Endothelial cell of umbilical vein (primary cell): ENCODE results near the gene RASAL2. TPM values are rescaled to one million over a fixed set of nuclear protein-coding genes. Genes with fewer than 3 reads are reported as not detected.
A peak's percentile ranks its signal among the peaks of the same experiment; 100 is the strongest.

Experiments used
- BruUV-seq: library from RNA; stranded (reverse); fragments of 400-500 nt; replicated peaks from 2 replicates; lab custom pipeline; 2021; lab: Mats Ljungman, UMichigan
- CTCF ChIA-PET: fragments of 300-600, 350-600 bp; sonication (Branson Sonifier 250); formaldehyde crosslinking; loops from one replicate; lab custom pipeline; 2021; ENCODE audit warnings: antibody characterized with exemption, inconsistent platforms; lab: Charles Lee
- POLR2A ChIA-PET: fragments of 300-600, 350-600 bp; sonication (Branson Sonifier 250); formaldehyde crosslinking; loops from one replicate; lab custom pipeline; 2021; ENCODE audit warnings: antibody characterized with exemption, inconsistent platforms; lab: Charles Lee
- DNase-seq: peaks from one replicate; pipeline ENCODE4 v3.0.0-alpha.2; 2011; ENCODE audit warnings: low read depth, low spot score
- FAIRE-seq: peaks from 2 replicates; lab custom pipeline; 2011; peaks lifted over from hg19 to GRCh38; lab: Jason Lieb, UNC
- H2AFZ ChIP-seq: 2 replicates; pipeline ENCODE4 v1.6.0; 2012; ENCODE audit warnings: low read depth, low read length, control low read depth, inconsistent platforms
- H3K27ac ChIP-seq: 2 replicates; pipeline ENCODE4 v1.5.1; 2011; ENCODE audit warnings: low read depth, mild to moderate bottlenecking, control low read depth, low read length, moderate library complexity; ENCODE audit not compliant: insufficient read depth
- H3K27me3 ChIP-seq, 2 experiments: 2 replicates each; pipeline versions ENCODE4 v1.6.0 to v1.6.1; 2011; ENCODE audit warnings: low read length in 2 of 2, mixed read lengths in 1 of 2; ENCODE audit not compliant: control insufficient read depth in 2 of 2, insufficient read depth in 2 of 2
- H3K36me3 ChIP-seq, 2 experiments: 2 replicates in 1 of 2; 3 replicates in 1 of 2; pipeline ENCODE4 v1.5.1; 2011; ENCODE audit warnings: low read length in 2 of 2, mild to moderate bottlenecking in 1 of 2, moderate library complexity in 1 of 2; ENCODE audit not compliant: control insufficient read depth in 2 of 2, insufficient read depth in 2 of 2; ENCODE audit errors: extremely low read depth in 1 of 2
- H3K4me1 ChIP-seq: 3 replicates; pipeline ENCODE4 v1.5.1; 2011; ENCODE audit warnings: mild to moderate bottlenecking, low read length; ENCODE audit not compliant: control insufficient read depth, insufficient read depth; ENCODE audit errors: extremely low read depth
- H3K4me2 ChIP-seq: 2 replicates; pipeline ENCODE4 v1.6.1; 2011; ENCODE audit warnings: low read length, control low read depth, mixed read lengths; ENCODE audit not compliant: insufficient read depth
- H3K4me3 ChIP-seq, 3 experiments: fragments of 200-600 bp in 1 of 3; sonication (generic), shearing (Covaris generic) in 1 of 3; replicated peaks in 1 of 3; 2 replicates each; pipeline ENCODE4 v1.5.1; 2011 to 2016; ENCODE audit warnings: control low read depth in 3 of 3, low read length in 3 of 3, mild to moderate bottlenecking in 2 of 3, inconsistent platforms in 1 of 3, low read depth in 1 of 3, moderate library complexity in 1 of 3; ENCODE audit not compliant: insufficient read depth in 1 of 3
- H3K79me2 ChIP-seq: 2 replicates; pipeline ENCODE4 v1.6.0; 2012; ENCODE audit warnings: low read length, inconsistent platforms; ENCODE audit not compliant: control insufficient read depth, insufficient read depth
- H3K9ac ChIP-seq: replicated peaks from 2 replicates; pipeline ENCODE3; 2011; ENCODE audit warnings: low read length, control low read depth; ENCODE audit not compliant: insufficient read depth; ENCODE audit errors: extremely low read depth
- H3K9me1 ChIP-seq: replicated peaks from 3 replicates; pipeline ENCODE4 v1.6.0; 2011; ENCODE audit warnings: mild to moderate bottlenecking, low read length; ENCODE audit not compliant: control insufficient read depth, insufficient read depth; ENCODE audit errors: extremely low read depth
- H3K9me3 ChIP-seq: replicated peaks from 2 replicates; pipeline ENCODE4 v1.5.1; 2012; ENCODE audit warnings: low read length, inconsistent platforms; ENCODE audit not compliant: control insufficient read depth, insufficient read depth
- H4K20me1 ChIP-seq: replicated peaks from 2 replicates; pipeline ENCODE3; 2011; ENCODE audit warnings: mild to moderate bottlenecking, low read length; ENCODE audit not compliant: control insufficient read depth, insufficient read depth; ENCODE audit errors: extremely low read depth
- CTCF ChIP-seq, 2 donors: IDR thresholded peaks; 1 replicate in 1 of 2; 2 replicates in 1 of 2; pipeline ENCODE4 v1.5.1; 2011; ENCODE audit warnings: low read length in 2 of 2, mild to moderate bottlenecking in 2 of 2, moderate library complexity in 2 of 2, control low read depth in 1 of 2, inconsistent platforms in 1 of 2, low read depth in 1 of 2; ENCODE audit not compliant: insufficient read depth in 1 of 2; ENCODE audit errors: extremely low read depth in 1 of 2
- EZH2 ChIP-seq: IDR thresholded peaks from 2 replicates; pipeline ENCODE4 v1.6.1; 2012; ENCODE audit warnings: borderline replicate concordance, low read depth, mild to moderate bottlenecking, moderate library complexity, low read length, inconsistent platforms; ENCODE audit not compliant: severe bottlenecking
- FOS ChIP-seq: IDR thresholded peaks from 2 replicates; pipeline ENCODE4 v1.6.1; 2011; ENCODE audit warnings: mild to moderate bottlenecking, low read length, moderate library complexity, borderline replicate concordance; ENCODE audit not compliant: insufficient read depth
- GATA2 ChIP-seq: IDR thresholded peaks from 2 replicates; pipeline ENCODE4 v1.7.0; 2011; ENCODE audit warnings: low read depth, mild to moderate bottlenecking, moderate library complexity, mixed read lengths, low read length; ENCODE audit not compliant: insufficient read length, insufficient read depth
- JUN ChIP-seq: IDR thresholded peaks from 2 replicates; pipeline ENCODE4 v1.6.1; 2011; ENCODE audit warnings: borderline replicate concordance, low read depth; ENCODE audit not compliant: insufficient read length, insufficient read depth
- MAX ChIP-seq: IDR thresholded peaks from 2 replicates; pipeline ENCODE4 v1.6.1; 2011; ENCODE audit not compliant: insufficient read depth, insufficient read length
- MYC ChIP-seq: IDR thresholded peaks from one replicate; pipeline ENCODE4 v1.6.1; 2011; ENCODE audit warnings: mild to moderate bottlenecking, low read depth, low read length
- POLR2A ChIP-seq: IDR thresholded peaks from 2 replicates; pipeline ENCODE4 v1.6.1; 2012; ENCODE audit warnings: low read depth, mild to moderate bottlenecking, control low read depth, low read length
- POLR2AphosphoS5 ChIP-seq: IDR thresholded peaks from 2 replicates; pipeline ENCODE4 v1.6.1; 2012; ENCODE audit warnings: low read depth, mild to moderate bottlenecking, control low read depth, low read length, moderate library complexity; ENCODE audit not compliant: insufficient read depth
- dilution Hi-C: fragments of 300-500 bp; cut with MboI; formaldehyde crosslinking; loops from one replicate; pipeline ENCODE4 v1.15.0; 2019; ENCODE audit warnings: low sequenced_read_pairs; ENCODE audit not compliant: extremely low pct_ligation_motif_present
- intact Hi-C: fragments of 100-400 bp; cut with micrococcal nuclease; formaldehyde crosslinking; loops from one replicate; pipeline ENCODE4 v1.10.0; 2022
- polyA plus RNA-seq, 4 experiments: library from polyadenylated mRNA; depleted of rRNA in 3 of 4; stranded (reverse) in 3 of 4; unstranded in 1 of 4; fragments of >200 nt; gene quantifications; 2 replicates each; pipeline versions ENCODE4 v1.2.1 to v1.2.3, GENCODE V29; 2011 to 2012; ENCODE audit warnings: missing spikeins in 1 of 4
- total RNA-seq: library from RNA; stranded (reverse); gene quantifications from 2 replicates; pipeline ENCODE4 v1.2.3, GENCODE V29; 2021

RASAL2 gene
- total and polyA plus RNA-seq, 2 donors (not counting 3 experiments of a cell fraction or from before 2014, with no cell fraction given), result 12.5 to 15.5 TPM

GRCh38 chr1:178412400-178412770 is 318.5 kb downstream of the RASAL2 start:
- no peak for TF ChIP-seq POLR2AphosphoS5
- BruUV-seq, result no TSS peak
- ChIA-PET POLR2A (no interaction called here), CTCF (no interaction called here)
- Histone ChIP-seq H3K36me3 (no peaks in the 10 kb centered on the region), H3K4me2 (no peak overlapping the region), H2AFZ (no peak overlapping the region), H4K20me1 (no peaks in the 10 kb centered on the region), H3K79me2 (no peaks in the 10 kb centered on the region), H3K9ac (no peak overlapping the region), H3K27me3 (no peaks in the 10 kb centered on the region), H3K9me3 (no peaks in the 10 kb centered on the region), H3K9me1 (no peaks in the 10 kb centered on the region), H3K27ac (no peak overlapping the region), H3K4me3 (no peak overlapping the region), H3K4me1 (peaks cover 12% of the 10 kb centered on the region)
- FAIRE-seq, result no peak
- dilution Hi-C loops, result no loop called here
- intact Hi-C loops, result no loop called here
- DNase-seq, result no peak

GRCh38 chr1:178417858-178418257 is 324.0 kb downstream of the RASAL2 start:
- no peak overlapping the region for H3K9ac ChIP-seq
- FAIRE-seq (peak; percentile 24), DNase-seq (peak; percentile 45)
- no peaks in the 10 kb centered on the region for H3K4me1 ChIP-seq
- H2AFZ ChIP-seq, result no peak overlapping the region
- no peaks in the 10 kb centered on the region for H3K36me3 ChIP-seq
- no peak overlapping the region for H3K27ac ChIP-seq
- CTCF ChIA-PET, result no interaction called here
- no peak overlapping the region for H3K4me2 ChIP-seq
- no peak overlapping the region for H3K4me3 ChIP-seq
- no peaks in the 10 kb centered on the region for H3K27me3 ChIP-seq
- H3K79me2 ChIP-seq, result no peaks in the 10 kb centered on the region
- dilution Hi-C loops (no loop called here), intact Hi-C loops (loop anchor here (2.0 kb wide), 1 partner anchor 77 kb away; no protein-coding TSS in a partner anchor)
- TF ChIP-seq CTCF (IDR thresholded peaks at IDR 0.05; ENCODE audit: extremely low read depth in 1 of 2, insufficient read depth in 1 of 2, low read depth in 1 of 2, low read length in 2 of 2), result no peak
- TF ChIP-seq EZH2, result no peak
- TF ChIP-seq POLR2A, result no peak
- peak; percentile 75 for TF ChIP-seq JUN
- no peak for TF ChIP-seq GATA2
- peak; percentile 21 for TF ChIP-seq POLR2AphosphoS5
- TF ChIP-seq FOS, result peak; percentile 96
- TF ChIP-seq MAX, result no peak
- no peak for TF ChIP-seq MYC
- no peaks in the 10 kb centered on the region for H3K9me3 ChIP-seq
- no peaks in the 10 kb centered on the region for H4K20me1 ChIP-seq
- no peaks in the 10 kb centered on the region for H3K9me1 ChIP-seq
- POLR2A ChIA-PET, result no interaction called here
- BruUV-seq, result no TSS peak
